ENCODE data around the gene ANKRD28. TPM values are rescaled to one million over a fixed set of nuclear protein-coding genes. Genes with fewer than 3 reads are reported as not detected.

ANKRD28 gene
- total RNA-seq, 2 experiments from 2014 or later, result 52.9 to 59.9 TPM

DNA sequence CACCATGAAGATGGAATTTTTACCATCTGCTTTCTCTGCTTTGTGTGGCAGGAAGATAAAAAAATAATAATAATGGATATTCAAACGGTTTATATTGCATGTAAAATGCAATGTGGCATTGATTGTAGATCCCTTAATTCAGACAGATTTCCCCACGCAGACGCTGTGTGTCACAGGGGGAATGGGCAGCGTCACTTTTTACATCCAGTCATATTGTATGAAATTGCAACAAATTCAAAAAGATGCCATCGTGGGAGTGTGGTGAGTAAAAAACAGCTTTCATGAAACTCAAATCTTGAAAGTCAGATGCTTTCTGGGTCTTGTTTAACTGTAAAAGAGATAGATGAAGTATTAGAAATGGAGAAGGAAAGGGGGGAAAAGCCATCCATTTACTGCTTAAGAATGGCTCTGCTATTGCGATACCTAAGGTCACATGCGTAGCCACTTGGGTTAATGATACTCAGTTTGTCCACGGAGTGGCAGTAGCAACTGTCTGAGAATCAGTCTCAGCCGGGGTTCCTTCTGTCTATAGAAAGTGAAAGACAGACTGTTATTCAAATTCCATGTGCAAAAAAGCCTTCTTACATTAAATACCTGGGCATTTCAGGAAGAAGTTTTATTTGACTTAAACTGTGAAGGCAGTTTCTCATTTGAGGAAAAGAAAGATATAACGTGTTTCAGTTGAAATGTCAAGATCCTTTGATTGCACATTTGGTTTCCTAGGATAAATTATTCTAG lies 167.8 kb downstream of the ANKRD28 start:
- CTCF ChIA-PET (ENCODE audit: unreplicated experiment), result interaction anchor here (1.1 kb wide), 1 partner anchor 167 kb away, joined by 3 read pairs; the partner anchor contains the start of gene ANKRD28
- no peaks in the 10 kb centered on the region for H3K9me3 ChIP-seq (ENCODE audit: low read length)
- peaks cover 10% of the 10 kb centered on the region for H3K4me1 ChIP-seq (ENCODE audit: insufficient read depth, low read length, poor library complexity, severe bottlenecking)
- POLR2A ChIA-PET, result interaction anchor here (0.8 kb wide), 1 partner anchor 84 kb away, joined by 3 read pairs; no protein-coding TSS in a partner anchor
- H2AFZ ChIP-seq (ENCODE audit: low read length), result peak overlapping the region; percentile 64; the same call in 1 of the 2 replicates
- no peaks in the 10 kb centered on the region for H3K79me2 ChIP-seq (ENCODE audit: insufficient read depth, low read depth, low read length)
- H4K20me1 ChIP-seq (ENCODE audit: insufficient read depth, low read length), result no peaks in the 10 kb centered on the region
- peak; percentile 87 for DNase-seq (ENCODE audit: low spot score)
- no peaks in the 10 kb centered on the region for H3K36me3 ChIP-seq (ENCODE audit: insufficient read depth, low read length)
- H3K4me2 ChIP-seq (ENCODE audit: low read length), result peak overlapping the region; percentile 49
- no peaks in the 10 kb centered on the region for H3K9me2 ChIP-seq (ENCODE audit: insufficient read depth, low read length)
- peak overlapping the region; percentile 35 for H3K4me3 ChIP-seq (ENCODE audit: low read depth, low read length, poor library complexity, severe bottlenecking)
- H3K27ac ChIP-seq (ENCODE audit: low read depth, low read length, poor library complexity, severe bottlenecking), result no peak overlapping the region
- BruUV-seq (replicated peaks), result no TSS peak
- TF ChIP-seq EZH2phosphoT487 (IDR thresholded peaks at IDR 0.05; ENCODE audit: borderline replicate concordance, low read depth, low read length), result no peak
- TF ChIP-seq, protein P1, sequence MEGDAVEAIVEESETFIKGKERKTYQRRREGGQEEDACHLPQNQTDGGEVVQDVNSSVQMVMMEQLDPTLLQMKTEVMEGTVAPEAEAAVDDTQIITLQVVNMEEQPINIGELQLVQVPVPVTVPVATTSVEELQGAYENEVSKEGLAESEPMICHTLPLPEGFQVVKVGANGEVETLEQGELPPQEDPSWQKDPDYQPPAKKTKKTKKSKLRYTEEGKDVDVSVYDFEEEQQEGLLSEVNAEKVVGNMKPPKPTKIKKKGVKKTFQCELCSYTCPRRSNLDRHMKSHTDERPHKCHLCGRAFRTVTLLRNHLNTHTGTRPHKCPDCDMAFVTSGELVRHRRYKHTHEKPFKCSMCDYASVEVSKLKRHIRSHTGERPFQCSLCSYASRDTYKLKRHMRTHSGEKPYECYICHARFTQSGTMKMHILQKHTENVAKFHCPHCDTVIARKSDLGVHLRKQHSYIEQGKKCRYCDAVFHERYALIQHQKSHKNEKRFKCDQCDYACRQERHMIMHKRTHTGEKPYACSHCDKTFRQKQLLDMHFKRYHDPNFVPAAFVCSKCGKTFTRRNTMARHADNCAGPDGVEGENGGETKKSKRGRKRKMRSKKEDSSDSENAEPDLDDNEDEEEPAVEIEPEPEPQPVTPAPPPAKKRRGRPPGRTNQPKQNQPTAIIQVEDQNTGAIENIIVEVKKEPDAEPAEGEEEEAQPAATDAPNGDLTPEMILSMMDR (conservative IDR thresholded peaks at IDR 0.05; ENCODE audit: low read length), result peak; percentile 94
- intact Hi-C loops (cut with micrococcal nuclease; ENCODE audit: unreplicated experiment), result loop anchor here (1.0 to 10.0 kb wide), 5 partner anchors 182 to 617 kb away; no protein-coding TSS in a partner anchor

DNA sequence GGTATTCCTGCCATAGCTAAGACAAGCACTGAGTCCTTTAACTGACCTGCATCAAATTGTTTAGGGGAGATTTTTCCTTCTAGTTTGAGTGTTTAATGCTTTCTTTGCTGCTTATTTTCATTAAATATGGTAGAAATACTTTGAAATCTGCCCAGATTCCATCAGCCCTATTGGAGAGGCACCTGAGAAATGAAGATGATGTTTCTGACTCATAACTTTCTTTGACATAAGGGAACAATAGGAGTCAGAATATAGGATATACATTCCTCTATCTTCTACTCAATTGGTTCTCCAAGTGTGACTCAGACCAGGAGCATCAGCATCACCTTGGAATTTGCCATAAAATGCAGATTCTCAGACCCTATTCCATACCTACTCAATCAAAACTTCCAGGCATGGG lies 168.8 kb downstream of the ANKRD28 start:
- POLR2A ChIA-PET, result interaction anchor here (1.0 kb wide), 1 partner anchor 17 kb away, joined by 3 read pairs; no protein-coding TSS in a partner anchor

More for the DNA sequence above, 168.8 kb downstream of the ANKRD28 start:
- H3K36me3 ChIP-seq (ENCODE audit: insufficient read depth, low read length), result no peaks in the 10 kb centered on the region
- intact Hi-C loops (cut with micrococcal nuclease; ENCODE audit: unreplicated experiment), result no loop called here
- H3K9me2 ChIP-seq (ENCODE audit: insufficient read depth, low read length), result no peaks in the 10 kb centered on the region
- no peak overlapping the region for H3K27ac ChIP-seq (ENCODE audit: low read depth, low read length, poor library complexity, severe bottlenecking)
- H4K20me1 ChIP-seq (ENCODE audit: insufficient read depth, low read length), result no peaks in the 10 kb centered on the region
- H3K79me2 ChIP-seq (ENCODE audit: insufficient read depth, low read depth, low read length), result no peaks in the 10 kb centered on the region
- no peak overlapping the region for H3K4me3 ChIP-seq (ENCODE audit: low read depth, low read length, poor library complexity, severe bottlenecking)
- H3K4me2 ChIP-seq (ENCODE audit: low read length), result no peak overlapping the region
- H3K4me1 ChIP-seq (ENCODE audit: insufficient read depth, low read length, poor library complexity, severe bottlenecking), result peaks cover 10% of the 10 kb centered on the region
- no peak for TF ChIP-seq EZH2phosphoT487 (IDR thresholded peaks at IDR 0.05; ENCODE audit: borderline replicate concordance, low read depth, low read length)
- TF ChIP-seq, protein P1 (conservative IDR thresholded peaks at IDR 0.05; ENCODE audit: low read length), result no peak
- no peak for DNase-seq (ENCODE audit: low spot score)
- CTCF ChIA-PET (ENCODE audit: unreplicated experiment), result no interaction called here
- H3K9me3 ChIP-seq (ENCODE audit: low read length), result no peaks in the 10 kb centered on the region
- no peak overlapping the region for H2AFZ ChIP-seq (ENCODE audit: low read length)
- no TSS peak for BruUV-seq (replicated peaks)
